ENCODE data around the gene CD22. TPM values are rescaled to one million over a fixed set of nuclear protein-coding genes. Genes with fewer than 3 reads are reported as not detected.
A peak's percentile ranks its signal among the peaks of the same experiment; 100 is the strongest.

Gene CD22
- total and polyA plus RNA-seq, 2 donors from 2014 or later = 0.82 to 15.4 TPM

DNA sequence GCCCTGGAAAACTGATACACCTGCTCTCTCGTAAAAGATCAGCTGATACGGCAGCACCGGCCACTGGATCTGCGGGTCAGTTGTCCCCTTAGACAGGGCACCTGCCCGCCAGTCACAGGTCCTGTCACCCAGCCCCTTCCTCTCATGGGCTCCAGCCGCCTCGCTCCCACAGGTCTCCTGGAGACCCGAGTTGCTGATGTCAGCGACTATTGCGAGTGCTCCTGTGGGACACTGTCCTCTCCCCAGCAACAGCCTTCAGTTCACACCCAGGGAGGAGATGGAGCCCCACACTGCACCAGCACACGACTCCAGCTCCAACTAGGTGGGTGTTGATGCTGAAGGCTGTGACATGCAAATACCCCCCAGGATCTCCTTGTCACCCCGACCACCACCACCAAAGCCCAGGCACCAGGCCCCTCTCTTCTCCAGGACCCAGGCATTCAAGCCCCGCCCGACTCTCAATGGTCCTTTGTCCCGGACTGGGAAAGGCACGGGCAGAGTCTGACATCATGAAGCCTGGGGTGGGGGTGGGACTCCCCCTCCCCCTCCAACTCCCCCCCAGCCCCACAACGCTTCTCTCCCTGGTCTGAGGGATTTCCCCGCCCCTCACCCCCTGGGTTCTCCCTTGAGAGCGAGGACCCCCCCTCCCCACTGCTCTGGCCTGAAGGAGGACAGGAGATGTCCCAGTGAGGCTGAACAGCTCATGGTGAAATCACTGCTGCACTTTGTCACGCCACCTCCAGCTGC, 38.4 kb upstream of the CD22 start:
- H3K9me3 ChIP-seq (ENCODE audit: control insufficient read depth in 2 of 3, insufficient read depth in 1 of 3, low read length in 3 of 3) = no peaks in the 10 kb centered on the region
- H3K9ac ChIP-seq (ENCODE audit: low read length in 3 of 3) = no peak overlapping the region
- no peak overlapping the region for H3K4me3 ChIP-seq (ENCODE audit: low read length in 3 of 3)
- no peaks in the 10 kb centered on the region for H3K4me1 ChIP-seq (ENCODE audit: control insufficient read depth in 2 of 3, insufficient read depth in 2 of 3, low read depth in 1 of 3, low read length in 3 of 3)
- TF ChIP-seq, protein P1, sequence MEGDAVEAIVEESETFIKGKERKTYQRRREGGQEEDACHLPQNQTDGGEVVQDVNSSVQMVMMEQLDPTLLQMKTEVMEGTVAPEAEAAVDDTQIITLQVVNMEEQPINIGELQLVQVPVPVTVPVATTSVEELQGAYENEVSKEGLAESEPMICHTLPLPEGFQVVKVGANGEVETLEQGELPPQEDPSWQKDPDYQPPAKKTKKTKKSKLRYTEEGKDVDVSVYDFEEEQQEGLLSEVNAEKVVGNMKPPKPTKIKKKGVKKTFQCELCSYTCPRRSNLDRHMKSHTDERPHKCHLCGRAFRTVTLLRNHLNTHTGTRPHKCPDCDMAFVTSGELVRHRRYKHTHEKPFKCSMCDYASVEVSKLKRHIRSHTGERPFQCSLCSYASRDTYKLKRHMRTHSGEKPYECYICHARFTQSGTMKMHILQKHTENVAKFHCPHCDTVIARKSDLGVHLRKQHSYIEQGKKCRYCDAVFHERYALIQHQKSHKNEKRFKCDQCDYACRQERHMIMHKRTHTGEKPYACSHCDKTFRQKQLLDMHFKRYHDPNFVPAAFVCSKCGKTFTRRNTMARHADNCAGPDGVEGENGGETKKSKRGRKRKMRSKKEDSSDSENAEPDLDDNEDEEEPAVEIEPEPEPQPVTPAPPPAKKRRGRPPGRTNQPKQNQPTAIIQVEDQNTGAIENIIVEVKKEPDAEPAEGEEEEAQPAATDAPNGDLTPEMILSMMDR (IDR thresholded peaks at IDR 0.05; ENCODE audit: borderline replicate concordance, extremely low read depth, insufficient read depth) = no peak
- H3K27ac ChIP-seq (ENCODE audit: low read depth in 2 of 2, low read length in 2 of 2) = no peak overlapping the region
- H3K36me3 ChIP-seq (ENCODE audit: control insufficient read depth in 2 of 3, insufficient read depth in 3 of 3, low read length in 3 of 3) = no peaks in the 10 kb centered on the region
- intact Hi-C loops (cut with DNase I) = no loop called here
- no peaks in the 10 kb centered on the region for H3K27me3 ChIP-seq (ENCODE audit: control insufficient read depth, insufficient read depth, low read length)
- FAIRE-seq = no peak
- peak in 1 of 5 donors; percentile 58 for DNase-seq

DNA sequence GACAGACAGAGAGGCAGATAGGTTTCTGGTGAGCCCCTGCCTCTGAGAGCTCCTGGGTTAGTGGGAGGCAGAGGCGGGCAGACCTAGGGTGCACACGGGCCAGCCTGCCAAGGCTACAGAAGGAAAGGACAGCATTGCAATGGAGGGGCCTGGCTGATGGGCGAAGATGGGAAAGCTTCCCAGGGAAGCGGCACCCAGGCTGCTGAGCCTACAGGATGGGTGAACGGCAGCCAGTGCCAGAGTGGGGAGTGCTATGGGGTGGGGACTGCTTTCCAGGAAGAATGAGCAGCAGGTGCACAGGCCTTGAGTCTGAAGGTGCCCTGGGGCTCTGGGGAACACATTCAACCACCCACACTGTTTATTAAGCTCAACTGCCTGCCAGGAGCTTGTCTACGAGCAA, 37.7 kb upstream of the CD22 start:
- FAIRE-seq (no peak), DNase-seq (peak in 1 of 5 donors; percentile 45)
- Histone ChIP-seq H3K9ac (ENCODE audit: low read length in 3 of 3) (no peak overlapping the region), H3K9me3 (ENCODE audit: control insufficient read depth in 2 of 3, insufficient read depth in 1 of 3, low read length in 3 of 3) (no peaks in the 10 kb centered on the region), H3K4me1 (ENCODE audit: control insufficient read depth in 2 of 3, insufficient read depth in 2 of 3, low read depth in 1 of 3, low read length in 3 of 3) (no peaks in the 10 kb centered on the region), H3K36me3 (ENCODE audit: control insufficient read depth in 2 of 3, insufficient read depth in 3 of 3, low read length in 3 of 3) (no peaks in the 10 kb centered on the region), H3K4me3 (ENCODE audit: low read length in 3 of 3) (no peak overlapping the region), H3K27ac (ENCODE audit: low read depth in 2 of 2, low read length in 2 of 2) (no peak overlapping the region), H3K27me3 (ENCODE audit: control insufficient read depth, insufficient read depth, low read length) (no peaks in the 10 kb centered on the region)
- intact Hi-C loops (cut with DNase I) = no loop called here
- TF ChIP-seq, protein P1 (IDR thresholded peaks at IDR 0.05; ENCODE audit: borderline replicate concordance, extremely low read depth, insufficient read depth) = no peak

DNA sequence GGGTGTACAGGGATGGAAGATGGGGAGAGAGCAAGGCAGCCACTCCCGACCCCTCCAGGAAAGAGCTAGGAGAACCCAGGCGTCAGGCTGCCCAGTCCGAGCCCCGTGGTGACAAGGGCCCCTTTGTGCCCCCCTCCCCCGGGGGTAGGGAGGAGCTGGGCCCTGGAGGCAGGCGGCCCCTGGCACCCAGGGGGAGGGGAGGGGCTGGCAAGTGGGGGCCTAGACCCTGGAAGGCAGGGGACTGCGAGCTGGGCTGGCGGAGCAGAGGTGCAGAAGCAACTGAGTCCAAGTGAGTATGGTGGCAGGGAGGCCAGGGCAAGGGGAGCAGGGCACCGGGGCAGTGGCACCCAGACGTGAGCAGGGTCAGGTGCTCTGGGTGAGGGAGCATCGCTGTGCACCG, 37.1 kb upstream of the CD22 start, which contains the start of gene MAG:
TSS of gene MAG (plus strand) at position 246 of the 400 bp plus-strand sequence. CDS start 3,248 bp downstream, outside the sequence.
- Histone ChIP-seq H3K27ac (ENCODE audit: low read depth in 2 of 2, low read length in 2 of 2) (no peak within 1 kb of the TSS), H3K27me3 (ENCODE audit: control insufficient read depth, insufficient read depth, low read length) (no peaks in the 10 kb centered on the region), H3K9ac (ENCODE audit: low read length in 3 of 3) (no peak within 1 kb of the TSS), H3K4me1 (ENCODE audit: control insufficient read depth in 2 of 3, insufficient read depth in 2 of 3, low read depth in 1 of 3, low read length in 3 of 3) (no peaks in the 10 kb centered on the region), H3K9me3 (ENCODE audit: control insufficient read depth in 2 of 3, insufficient read depth in 1 of 3, low read length in 3 of 3) (no peaks in the 10 kb centered on the region), H3K36me3 (ENCODE audit: control insufficient read depth in 2 of 3, insufficient read depth in 3 of 3, low read length in 3 of 3) (no peaks in the 10 kb centered on the region), H3K4me3 (ENCODE audit: low read length in 3 of 3) (no peak within 1 kb of the TSS)
- FAIRE-seq (no peak), DNase-seq (peak in 1 of 5 donors; percentile 37)
- TF ChIP-seq, protein P1 (IDR thresholded peaks at IDR 0.05; ENCODE audit: borderline replicate concordance, extremely low read depth, insufficient read depth) = no peak
- intact Hi-C loops (cut with DNase I) = no loop called here

All from kidney (tissue), 14 donors.